HL-60/S4 treated with phorbol 12-myristate 13-acetate at 8.2 ng/mL for 4 days and 3 days (cell line): ENCODE results near the gene CNTNAP2.
"Not testable (repeated sequence)": the region's sequence is repeated elsewhere in the genome, so short reads cannot be mapped to it uniquely, and the experiment has no call there.

ENCODE experiments used
- in situ Hi-C: fragments of 300-500 bp; cut with MboI; formaldehyde crosslinking; loops from 2 replicates; pipeline ENCODE4 v1.15.0; 2022; ENCODE audit warnings: low sequenced_read_pairs

Gene CNTNAP2

GRCh38 chr7:147070886-147071285 lies 954.3 kb downstream of the CNTNAP2 start:
- in situ Hi-C loops, result no loop called here

GRCh38 chr7:147071536-147071935 lies 954.9 kb downstream of the CNTNAP2 start:
- in situ Hi-C loops, result no loop called here

- in situ Hi-C loops, result no loop called here
Measured at GRCh38 chr7:147078312-147078711, 961.7 kb downstream of the CNTNAP2 start.

GRCh38 chr7:147079083-147079482 lies 962.5 kb downstream of the CNTNAP2 start:
- in situ Hi-C loops, result no loop called here

GRCh38 chr7:147079921-147080420 lies 963.4 kb downstream of the CNTNAP2 start:
- in situ Hi-C loops, result no loop called here

- in situ Hi-C loops, result no loop called here
Measured at GRCh38 chr7:147081117-147081516, 964.5 kb downstream of the CNTNAP2 start.

- in situ Hi-C loops, result no loop called here
Measured at GRCh38 chr7:147089051-147089461, 972.5 kb downstream of the CNTNAP2 start.

GRCh38 chr7:147089608-147090007 lies 973.0 kb downstream of the CNTNAP2 start:
- in situ Hi-C loops, result no loop called here

- in situ Hi-C loops, result no loop called here
Measured at GRCh38 chr7:147096629-147097028, 980.0 kb downstream of the CNTNAP2 start.

- in situ Hi-C loops, result no loop called here
Measured at GRCh38 chr7:147103224-147103623, 986.6 kb downstream of the CNTNAP2 start.

GRCh38 chr7:147106746-147107145 lies 990.1 kb downstream of the CNTNAP2 start:
- in situ Hi-C loops, result no loop called here

- in situ Hi-C loops, result not testable (repeated sequence)
Measured at GRCh38 chr7:147114525-147114924, 997.9 kb downstream of the CNTNAP2 start.

- in situ Hi-C loops, result no loop called here
Measured at GRCh38 chr7:147136352-147136751, 1019.8 kb downstream of the CNTNAP2 start.

- in situ Hi-C loops, result no loop called here
Measured at GRCh38 chr7:147145194-147145593, 1028.6 kb downstream of the CNTNAP2 start.

GRCh38 chr7:147146169-147146568 lies 1029.6 kb downstream of the CNTNAP2 start:
- in situ Hi-C loops, result no loop called here

GRCh38 chr7:147151661-147152060 lies 1035.1 kb downstream of the CNTNAP2 start:
- in situ Hi-C loops, result no loop called here

- in situ Hi-C loops, result no loop called here
Measured at GRCh38 chr7:147153571-147153970, 1037.0 kb downstream of the CNTNAP2 start.

- in situ Hi-C loops, result no loop called here
Measured at GRCh38 chr7:147161405-147161804, 1044.8 kb downstream of the CNTNAP2 start.

- in situ Hi-C loops, result no loop called here
Measured at GRCh38 chr7:147170341-147171012, 1053.9 kb downstream of the CNTNAP2 start.

- in situ Hi-C loops, result no loop called here
Measured at GRCh38 chr7:147171013-147171391, 1054.4 kb downstream of the CNTNAP2 start.

GRCh38 chr7:147173883-147174282 lies 1057.3 kb downstream of the CNTNAP2 start:
- in situ Hi-C loops, result no loop called here

- in situ Hi-C loops, result no loop called here
Measured at GRCh38 chr7:147182874-147183273, 1066.3 kb downstream of the CNTNAP2 start.

- in situ Hi-C loops, result no loop called here
Measured at GRCh38 chr7:147183276-147183675, 1066.7 kb downstream of the CNTNAP2 start.
